HUES64 (cell line): ENCODE measurements around the gene SHANK3.
A peak's percentile ranks its signal among the peaks of the same experiment; 100 is the strongest.

Experiments used
- H3K27ac ChIP-seq: 2 replicates; pipeline ENCODE4 v1.7.0; 2013; ENCODE audit warnings: low read depth, low read length, inconsistent platforms
- H3K27me3 ChIP-seq: 2 replicates; pipeline ENCODE4 v1.6.1; 2013; ENCODE audit warnings: mild to moderate bottlenecking, low read length; ENCODE audit not compliant: insufficient read depth
- H3K36me3 ChIP-seq: 2 replicates; pipeline ENCODE4 v1.6.1; 2013; ENCODE audit warnings: mild to moderate bottlenecking, low read length; ENCODE audit not compliant: insufficient read depth
- H3K4me1 ChIP-seq: 2 replicates; pipeline ENCODE4 v1.6.1; 2013; ENCODE audit warnings: mild to moderate bottlenecking, low read length, moderate library complexity; ENCODE audit not compliant: insufficient read depth
- H3K4me3 ChIP-seq: 2 replicates; pipeline ENCODE4 v1.5.1; 2013; ENCODE audit warnings: mild to moderate bottlenecking, low read length, moderate library complexity
- H3K9ac ChIP-seq: 2 replicates; pipeline ENCODE4 v1.6.1; 2013; ENCODE audit warnings: mild to moderate bottlenecking, low read depth, low read length
- H3K9me3 ChIP-seq: 2 replicates; pipeline ENCODE4 v1.6.1; 2013; ENCODE audit warnings: low read depth, low read length; ENCODE audit not compliant: insufficient read depth
- WGBS: fragments of 150-250, 120-280 bp; methylation state at CpG from one replicate; pipeline ENCODE4 v1.1.7; 2013; ENCODE audit warnings: missing lambda C conversion rate; 5-methylcytosine and 5-hydroxymethylcytosine counted together

The SHANK3 gene

DNA sequence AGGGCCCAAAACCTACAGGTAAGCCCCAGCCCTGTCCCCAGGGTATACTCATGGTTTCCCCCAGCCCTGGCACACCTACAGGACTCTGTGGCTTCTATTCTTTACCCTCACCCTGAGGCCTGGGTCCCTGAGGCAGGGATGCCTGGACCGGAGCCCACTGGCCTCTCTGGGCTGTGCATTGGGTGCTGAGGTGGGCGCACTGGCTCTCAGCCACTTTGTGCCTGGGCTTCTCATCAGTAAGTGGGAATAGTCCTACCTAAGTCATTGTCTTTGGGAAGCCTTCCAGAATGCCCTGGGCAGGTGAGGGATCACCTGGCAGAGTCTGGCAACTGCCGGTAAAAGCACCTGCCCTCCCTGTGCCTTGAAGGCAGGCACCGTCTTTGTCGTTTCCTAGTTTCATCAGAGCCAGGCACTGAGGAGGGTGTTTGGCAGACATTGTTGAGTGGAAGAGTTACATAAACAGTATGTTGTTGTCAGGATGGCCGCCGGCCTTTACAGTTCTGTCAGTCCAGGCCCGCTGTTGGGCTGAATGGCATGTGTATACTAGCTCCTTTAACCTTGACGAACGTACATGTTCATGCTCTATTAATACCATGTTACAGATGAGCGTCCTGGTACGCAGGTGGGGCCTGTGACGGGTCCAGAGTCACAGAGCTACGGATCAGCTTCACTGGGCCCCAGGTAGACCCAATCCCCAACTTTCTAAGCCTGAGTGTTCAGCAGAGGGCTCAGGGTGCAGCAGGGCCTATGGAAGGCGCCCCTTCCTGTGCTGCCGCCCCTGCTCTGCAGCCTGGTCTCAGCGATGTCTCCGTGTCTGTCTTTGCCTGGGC is 23.0 kb downstream of the SHANK3 start:
- Histone ChIP-seq H3K27ac (no peak overlapping the region), H3K4me1 (no peaks in the 10 kb centered on the region), H3K36me3 (no peaks in the 10 kb centered on the region), H3K4me3 (no peak overlapping the region), H3K9ac (no peak overlapping the region), H3K27me3 (peaks cover 25% of the 10 kb centered on the region), H3K9me3 (no peaks in the 10 kb centered on the region)
- 94% methylated on average over 18 of the region's 18 CpGs for WGBS

DNA sequence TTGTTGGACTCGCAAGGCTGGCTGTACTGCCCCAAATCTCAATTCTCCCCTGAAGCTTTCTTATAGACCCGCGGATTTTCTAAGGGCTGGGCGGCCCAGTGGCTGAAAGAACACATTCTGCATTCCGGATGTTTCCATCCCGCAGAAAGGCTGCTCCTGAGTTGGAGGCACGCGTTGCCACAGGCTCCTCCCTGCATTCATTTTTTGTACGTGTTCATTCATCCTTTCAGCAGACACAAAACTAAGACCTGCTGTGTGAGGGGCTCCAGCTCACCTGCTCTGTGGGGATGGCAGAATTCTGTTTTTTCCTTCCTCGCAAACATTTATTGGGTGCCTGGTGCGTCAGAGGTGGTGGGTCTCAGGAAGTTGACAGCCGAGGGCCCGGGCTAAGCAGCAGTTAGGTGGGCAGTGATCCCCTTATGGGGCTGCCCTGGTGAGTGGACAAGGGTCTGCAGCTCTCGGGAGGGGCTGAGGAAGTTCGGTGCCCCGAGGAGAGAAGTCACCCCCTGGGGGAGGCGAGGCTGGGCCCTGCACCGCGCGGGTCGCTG is 23.7 kb downstream of the SHANK3 start:
- H3K4me3 ChIP-seq, result no peak overlapping the region; the same call in 1 of the 2 replicates
- no peak overlapping the region for H3K9ac ChIP-seq
- H3K27me3 ChIP-seq, result peaks cover 25% of the 10 kb centered on the region
- no peaks in the 10 kb centered on the region for H3K4me1 ChIP-seq
- 56% methylated on average over 21 of the region's 21 CpGs for WGBS
- no peaks in the 10 kb centered on the region for H3K36me3 ChIP-seq
- no peaks in the 10 kb centered on the region for H3K9me3 ChIP-seq
- H3K27ac ChIP-seq, result no peak overlapping the region

DNA sequence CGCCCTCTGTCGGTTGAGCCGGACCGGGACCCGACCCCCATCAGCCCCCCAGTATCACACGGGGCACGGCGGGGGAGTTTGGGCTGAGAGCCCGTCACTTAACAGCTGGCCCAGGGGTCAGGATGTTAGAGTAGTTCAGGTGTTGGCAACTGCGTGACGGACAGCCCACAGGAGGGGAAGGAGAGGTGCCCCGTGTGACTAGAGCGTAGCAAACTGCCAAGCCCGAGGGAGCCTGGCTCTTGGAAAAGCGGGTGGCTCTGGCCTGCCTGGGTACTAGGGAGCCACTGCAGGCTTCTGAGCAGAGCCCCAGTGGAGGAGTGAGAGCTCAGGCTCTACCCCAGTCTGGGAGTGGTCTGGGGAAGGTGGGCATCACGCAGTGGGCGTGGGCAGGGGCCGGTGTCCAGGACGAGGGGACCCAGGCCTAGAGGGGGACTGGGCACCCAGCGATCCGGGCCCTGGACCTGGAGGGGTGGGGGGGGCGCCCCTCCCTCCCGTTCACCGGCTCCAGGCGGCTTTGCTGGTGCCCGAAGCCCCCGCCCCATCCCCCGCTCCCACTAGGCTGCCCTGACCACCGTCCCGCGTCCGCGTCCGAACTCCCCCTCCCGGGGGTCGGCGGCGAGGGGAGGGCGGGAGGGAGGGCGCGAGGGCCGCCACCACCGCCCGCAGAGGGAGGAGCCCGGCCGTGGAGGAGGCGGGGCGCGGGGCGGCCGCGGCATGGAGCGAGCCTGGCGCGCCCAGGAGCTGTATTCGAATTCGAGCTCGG is 24.4 kb downstream of the SHANK3 start:
- Histone ChIP-seq H3K36me3 (no peaks in the 10 kb centered on the region), H3K27me3 (peaks cover 25% of the 10 kb centered on the region), H3K4me1 (no peaks in the 10 kb centered on the region), H3K4me3 (peak overlapping the region; percentile 40), H3K27ac (no peak overlapping the region), H3K9me3 (no peaks in the 10 kb centered on the region), H3K9ac (no peak overlapping the region; the same call in 1 of the 2 replicates)
- 7% methylated on average over 45 of the region's 58 CpGs for WGBS

DNA sequence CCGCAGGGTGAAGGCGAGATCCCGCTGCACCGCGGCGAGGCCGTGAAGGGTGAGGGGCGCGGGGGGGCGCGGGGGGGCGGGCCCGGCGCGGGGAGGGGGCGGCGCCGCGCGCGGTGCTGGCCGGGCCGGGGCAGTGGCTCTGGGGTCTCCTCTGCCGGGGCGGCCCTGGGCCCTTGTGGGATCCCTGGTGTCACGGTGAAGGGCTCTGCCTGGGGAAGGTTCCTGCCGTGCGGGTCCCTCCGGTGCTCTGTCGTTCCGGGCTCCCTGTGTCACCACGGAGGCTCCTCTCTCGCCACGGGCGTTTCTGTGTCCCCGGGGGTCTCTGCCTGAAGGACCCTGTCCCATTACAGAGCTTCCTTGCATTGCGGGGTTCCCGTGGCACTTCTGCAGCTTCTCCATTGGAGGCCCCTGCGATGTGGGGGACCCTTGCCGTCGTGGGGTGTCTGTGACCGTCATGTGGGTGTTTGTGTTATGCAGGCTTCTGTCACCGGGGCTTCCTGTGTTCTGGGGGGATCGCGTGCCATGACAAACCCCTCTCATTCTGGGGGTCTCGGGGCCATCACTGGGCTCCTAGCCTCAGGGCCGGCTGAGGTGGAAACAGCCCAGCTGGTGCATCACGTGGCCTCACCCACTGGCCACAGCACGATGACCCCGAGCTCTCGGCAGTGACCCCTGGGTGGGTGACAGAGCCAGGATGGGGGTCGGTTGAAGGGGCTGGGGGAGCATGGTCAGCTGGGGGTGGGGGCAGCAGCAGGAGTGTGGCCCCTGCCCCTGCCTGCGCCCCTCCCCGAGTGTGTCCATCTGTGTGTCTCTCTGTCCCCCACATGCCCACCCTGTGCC is 25.3 kb downstream of the SHANK3 start:
- Histone ChIP-seq H3K27me3 (peaks cover 25% of the 10 kb centered on the region), H3K9me3 (no peaks in the 10 kb centered on the region), H3K36me3 (no peaks in the 10 kb centered on the region), H3K4me1 (no peaks in the 10 kb centered on the region), H3K27ac (no peak overlapping the region), H3K4me3 (peak overlapping the region; percentile 36), H3K9ac (no peak overlapping the region)
- 25% methylated on average over 54 of the region's 54 CpGs for WGBS

DNA sequence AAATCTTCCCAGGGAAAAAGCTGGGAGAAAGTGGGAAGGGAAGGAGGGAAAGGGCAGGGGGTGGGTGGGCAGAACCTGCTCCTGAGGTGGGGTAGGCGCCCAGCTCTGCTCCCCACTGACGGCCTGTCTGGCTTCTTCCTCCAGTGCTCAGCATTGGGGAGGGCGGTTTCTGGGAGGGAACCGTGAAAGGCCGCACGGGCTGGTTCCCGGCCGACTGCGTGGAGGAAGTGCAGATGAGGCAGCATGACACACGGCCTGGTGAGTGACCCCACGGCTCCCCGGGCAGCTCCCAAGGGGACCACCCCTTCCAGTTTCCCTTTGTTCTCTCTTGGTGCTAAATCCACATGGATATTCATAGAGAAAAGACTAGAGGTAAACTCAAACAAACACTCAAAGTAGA is 25.9 kb downstream of the SHANK3 start:
- 79% methylated on average over 12 of the region's 12 CpGs for WGBS
- Histone ChIP-seq H3K27me3 (peaks cover 25% of the 10 kb centered on the region), H3K4me3 (no peak overlapping the region), H3K9me3 (no peaks in the 10 kb centered on the region), H3K4me1 (no peaks in the 10 kb centered on the region), H3K27ac (no peak overlapping the region), H3K9ac (no peak overlapping the region), H3K36me3 (no peaks in the 10 kb centered on the region)

DNA sequence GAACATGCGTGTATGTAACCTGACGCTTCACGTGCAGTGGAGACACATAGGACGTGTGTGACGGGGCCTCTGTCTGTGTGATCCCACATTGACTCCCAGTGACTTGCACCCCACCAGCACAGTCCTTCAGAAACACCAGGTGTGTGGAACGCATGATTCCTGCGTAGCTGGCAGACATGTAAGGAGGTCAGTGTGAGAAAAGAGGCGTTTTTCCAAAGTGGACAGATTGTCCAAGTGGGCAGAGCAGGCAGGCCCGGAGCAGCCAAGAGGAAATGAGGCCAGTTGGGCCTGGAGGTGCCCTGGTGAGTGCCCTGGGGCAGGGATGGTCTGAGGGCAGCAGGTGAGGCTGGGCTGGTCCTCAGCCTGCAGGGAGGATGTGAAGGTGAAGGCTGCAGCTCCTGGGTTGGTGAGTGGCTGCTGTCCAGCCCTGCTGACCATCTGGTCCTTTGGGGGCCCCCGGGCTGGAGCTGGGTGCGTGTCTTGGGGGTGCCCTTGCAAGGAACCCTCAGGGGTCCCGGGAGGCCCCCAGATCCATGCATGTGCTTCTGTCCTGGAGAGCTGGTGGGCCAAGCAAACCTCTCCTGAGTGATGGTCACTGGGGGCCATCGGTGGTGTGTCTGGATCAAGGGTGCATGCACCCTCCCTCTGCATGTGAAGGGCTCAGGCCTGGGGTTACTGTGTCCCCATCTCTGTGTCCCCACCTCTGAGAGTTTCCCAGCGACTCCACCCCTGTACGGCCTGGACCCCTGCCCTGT is 26.6 kb downstream of the SHANK3 start:
- 91% methylated on average over 15 of the region's 15 CpGs for WGBS
- Histone ChIP-seq H3K4me1 (no peaks in the 10 kb centered on the region), H3K4me3 (no peak overlapping the region), H3K9ac (no peak overlapping the region), H3K9me3 (no peaks in the 10 kb centered on the region), H3K27me3 (peaks cover 25% of the 10 kb centered on the region), H3K27ac (no peak overlapping the region), H3K36me3 (no peaks in the 10 kb centered on the region)

DNA sequence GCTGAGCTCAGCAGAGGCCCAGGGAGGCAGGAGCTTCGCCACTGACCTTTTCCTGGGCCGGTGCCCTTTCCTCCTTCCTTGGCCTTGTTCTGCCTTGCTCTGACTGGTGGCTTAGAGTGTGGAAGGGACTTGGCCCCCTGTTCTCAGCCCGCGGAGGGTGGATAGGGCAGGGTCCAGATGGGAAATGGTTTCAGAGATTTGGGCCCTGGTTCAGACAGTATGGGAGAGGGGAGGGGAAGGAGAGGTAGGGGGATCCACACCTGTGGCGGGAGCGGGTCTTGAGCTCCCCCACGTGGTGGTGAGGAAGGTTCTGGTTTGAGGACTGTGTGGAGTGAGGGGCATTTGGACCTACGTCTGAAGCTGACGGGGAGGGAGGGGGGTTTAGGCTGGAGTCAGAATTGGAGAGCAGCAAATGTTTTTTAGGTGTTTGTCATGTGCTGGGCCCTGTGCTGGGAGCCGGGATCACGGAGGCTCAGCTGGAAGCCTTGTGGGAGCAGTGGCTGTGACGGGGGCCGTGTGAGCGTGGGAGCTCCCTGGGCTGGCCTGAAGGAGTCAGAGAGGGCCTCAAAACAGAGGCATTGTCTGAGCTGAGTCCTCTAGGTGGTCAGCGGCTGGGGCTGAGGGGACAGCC is 27.2 kb downstream of the SHANK3 start:
- H3K4me1 ChIP-seq, result peaks cover under 1% of the 10 kb centered on the region; the same call in 1 of the 2 replicates
- H3K9me3 ChIP-seq, result no peaks in the 10 kb centered on the region
- no peak overlapping the region for H3K4me3 ChIP-seq
- 67% methylated on average over 14 of the region's 15 CpGs for whole genome bisulfite sequencing
- H3K27ac ChIP-seq, result no peak overlapping the region
- no peaks in the 10 kb centered on the region for H3K36me3 ChIP-seq
- H3K27me3 ChIP-seq, result peaks cover 25% of the 10 kb centered on the region
- no peak overlapping the region for H3K9ac ChIP-seq

DNA sequence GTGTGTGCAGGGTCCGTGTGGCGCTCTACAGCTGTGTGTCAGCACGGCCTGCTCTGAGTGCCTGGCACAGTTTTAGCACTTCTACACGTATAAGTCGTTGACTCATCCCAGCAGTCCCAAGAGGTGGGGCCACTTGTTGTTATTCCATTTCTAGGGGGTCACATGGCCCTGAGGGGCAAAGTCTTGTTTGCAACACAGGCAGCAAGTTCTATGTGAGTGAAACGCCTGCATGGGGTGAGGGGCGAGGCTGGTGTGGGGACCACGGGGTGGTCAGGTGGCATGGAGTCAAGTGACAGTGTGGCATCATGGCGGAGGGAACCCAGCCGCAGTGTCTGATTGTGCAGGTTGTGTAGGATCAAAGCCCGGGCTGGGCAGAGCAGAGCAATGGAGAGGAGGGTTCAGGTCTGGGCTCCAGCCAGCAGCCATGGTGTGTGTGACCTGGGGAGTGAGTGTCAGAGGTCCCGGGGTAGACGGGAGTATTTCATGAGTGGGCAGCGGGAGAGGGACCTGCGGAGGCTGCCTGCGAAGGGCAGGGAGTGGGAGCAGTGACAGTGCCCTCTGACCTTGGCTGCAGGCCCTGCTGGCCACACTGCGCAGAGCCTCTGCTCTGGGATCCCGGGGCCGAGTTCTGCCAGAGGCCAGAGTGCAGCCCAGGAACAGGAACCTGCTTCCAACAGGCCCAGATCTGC is 27.9 kb downstream of the SHANK3 start:
- no peak overlapping the region for H3K4me3 ChIP-seq
- 90% methylated on average over 19 of the region's 19 CpGs for WGBS
- no peak overlapping the region for H3K27ac ChIP-seq
- H3K27me3 ChIP-seq, result peaks cover 25% of the 10 kb centered on the region
- no peaks in the 10 kb centered on the region for H3K9me3 ChIP-seq
- no peak overlapping the region for H3K9ac ChIP-seq
- no peaks in the 10 kb centered on the region for H3K36me3 ChIP-seq
- peaks cover 4% of the 10 kb centered on the region; the same call in 1 of the 2 replicates for H3K4me1 ChIP-seq

DNA sequence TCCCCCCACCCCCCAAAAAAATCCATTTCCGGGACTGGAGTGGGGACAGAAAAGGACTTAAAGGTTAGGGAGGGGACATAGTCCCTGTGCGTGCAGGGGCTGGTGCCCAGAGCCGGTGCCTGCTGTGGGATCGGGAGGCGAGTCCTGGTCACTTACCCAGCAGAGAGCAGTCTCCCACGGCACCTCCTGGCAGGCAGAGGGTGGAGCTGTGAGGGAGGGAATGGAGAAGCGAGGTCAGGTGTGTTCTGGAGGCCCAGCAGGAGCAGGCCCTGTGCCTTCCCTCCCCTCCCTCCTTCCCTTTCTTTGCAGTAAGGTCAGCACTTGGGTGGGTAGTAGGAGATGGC is 28.4 kb downstream of the SHANK3 start:
- H3K9me3 ChIP-seq, result no peaks in the 10 kb centered on the region
- WGBS, result 82% methylated on average over 7 of the region's 7 CpGs
- no peak overlapping the region for H3K9ac ChIP-seq
- H3K27ac ChIP-seq, result no peak overlapping the region
- H3K4me1 ChIP-seq, result peaks cover 4% of the 10 kb centered on the region; the same call in 1 of the 2 replicates
- peaks cover 21% of the 10 kb centered on the region for H3K27me3 ChIP-seq
- H3K4me3 ChIP-seq, result no peak overlapping the region
- H3K36me3 ChIP-seq, result no peaks in the 10 kb centered on the region
